Right renal cortex interstitium (tissue), 3 donors: ENCODE measurements around the gene AGTR1. TPM values are rescaled to one million over a fixed set of nuclear protein-coding genes. Genes with fewer than 3 reads are reported as not detected.

Experiments
- polyA plus RNA-seq, 3 donors: library from polyadenylated mRNA; unstranded; fragments of 120-200 nt; gene quantifications; one replicate each; pipeline ENCODE4 v1.2.1, GENCODE V29; 2013; ENCODE audit not compliant: insufficient read length in 3 of 3

The AGTR1 gene
- polyA plus RNA-seq, 3 donors: 21.4 to 28.0 (median 21.5) TPM

Other genes with a start within 250 kb of the AGTR1 start
- gene CPB1, start 129.9 kb downstream of the AGTR1 start, polyA plus RNA-seq: under 1 TPM; 0.58 to 0.96 (median 0.85) TPM
- under 1 TPM; 0.21 to 0.61 (median 0.58) TPM for gene CPA3, start 167.4 kb downstream of the AGTR1 start, polyA plus RNA-seq